ENCODE data around the gene LATS1.
"Not testable (repeated sequence)": the region's sequence is repeated elsewhere in the genome, so short reads cannot be mapped to it uniquely, and the experiment has no call there.

Gene LATS1

GRCh38 chr6:149717588-149718458, at the start of gene LATS1:
Gene LATS1, minus strand, starts transcription at chr6:149718101. Its CDS starts 15,975 bp downstream, at chr6:149702126.
- DNase-seq, result peak; percentile 70

GRCh38 chr6:149766156-149766769, 48.4 kb upstream of the LATS1 start:
- DNase-seq, result peak; percentile 56

DNA sequence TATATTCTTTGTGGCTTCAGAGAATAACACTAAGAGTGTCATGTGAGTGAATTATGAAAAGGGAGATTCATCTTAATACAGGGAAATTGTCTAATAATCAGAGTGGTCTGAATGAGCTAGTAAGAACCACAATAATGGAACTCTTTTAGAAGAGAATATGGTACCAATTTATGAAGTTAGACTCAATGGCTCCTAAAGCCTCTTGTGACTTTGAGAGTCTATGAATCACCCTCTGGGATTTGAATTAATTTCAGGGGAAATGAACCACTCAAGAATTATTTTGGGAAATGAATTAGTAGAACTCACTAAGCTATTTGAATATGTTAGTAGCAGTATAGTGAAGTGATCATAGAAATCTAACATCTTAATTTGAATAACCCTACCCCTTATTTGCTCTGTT, 46.0 kb upstream of the LATS1 start:
- DNase-seq, result no peak

- peak; percentile 95 for DNase-seq
Measured at GRCh38 chr6:149761438-149761837, 43.5 kb upstream of the LATS1 start.

DNA sequence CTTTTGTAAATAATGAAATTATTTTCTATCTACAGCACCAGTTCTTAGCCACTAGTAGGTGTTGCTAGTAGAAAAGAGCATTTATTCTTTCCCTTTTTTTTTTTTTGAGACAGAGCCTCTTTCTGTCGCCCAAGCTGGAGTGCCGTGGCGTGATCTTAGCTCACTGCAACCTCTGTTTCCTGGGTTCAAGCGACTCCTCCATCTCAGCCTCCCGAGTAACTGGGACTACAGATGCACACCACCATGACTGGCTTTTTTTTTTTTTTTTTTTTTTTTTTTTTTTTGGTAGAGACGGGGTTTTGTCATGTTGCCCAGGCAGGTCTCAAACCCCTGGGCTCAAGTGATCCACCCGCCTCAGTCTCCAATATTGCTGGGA, 38.3 kb upstream of the LATS1 start:
- no peak for DNase-seq

DNA sequence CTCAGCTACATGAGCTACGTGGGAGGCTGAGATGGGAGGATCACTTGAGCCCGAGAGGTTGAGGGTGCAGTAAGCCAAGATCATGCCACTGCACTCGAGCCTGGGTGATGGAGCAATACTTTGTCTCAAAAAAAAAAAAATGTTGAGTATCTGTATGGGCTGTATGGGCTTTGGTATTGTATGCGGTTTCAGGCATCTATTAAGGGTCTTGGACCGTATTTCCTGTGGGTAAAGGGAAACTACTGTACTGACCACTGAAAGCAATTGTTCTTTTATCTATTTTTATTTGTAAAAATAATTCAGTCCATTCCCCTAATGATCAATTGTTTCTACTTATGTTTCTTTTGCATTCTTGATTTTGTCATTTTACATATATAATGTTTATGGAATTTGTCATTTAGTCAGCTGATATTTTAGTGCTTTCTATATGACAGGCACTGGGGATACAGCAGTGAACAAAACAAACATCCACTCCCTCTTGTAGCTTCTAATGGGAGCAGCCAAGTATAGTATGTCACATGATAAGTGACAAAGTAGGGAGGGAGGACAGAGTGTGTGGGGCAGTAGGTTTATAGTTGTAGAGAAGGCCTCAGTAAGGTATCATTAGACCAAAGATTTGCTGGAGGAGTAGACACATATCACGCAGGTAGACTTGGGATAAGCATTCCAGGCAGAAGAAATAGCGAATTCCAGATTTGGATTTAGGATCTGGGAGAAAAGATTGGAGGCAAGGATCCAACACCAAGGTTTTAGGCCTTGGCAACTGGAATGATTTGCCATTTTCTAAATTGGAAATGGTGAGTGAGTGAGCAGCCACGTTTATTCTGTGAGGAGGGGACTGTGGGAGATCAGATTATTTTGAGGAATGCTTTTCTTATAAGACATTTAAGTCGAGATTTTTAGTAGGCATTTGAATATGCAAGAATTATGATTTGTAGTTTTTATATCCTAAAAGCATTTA, 37.7 kb upstream of the LATS1 start:
- no peak for DNase-seq

GRCh38 chr6:149754548-149754947, 36.6 kb upstream of the LATS1 start:
- DNase-seq, result no peak

GRCh38 chr6:149753374-149753637, 35.4 kb upstream of the LATS1 start:
- DNase-seq, result not testable (repeated sequence)

GRCh38 chr6:149752600-149753373, 34.9 kb upstream of the LATS1 start:
- DNase-seq, result peak; percentile 69

GRCh38 chr6:149751920-149752319, 34.0 kb upstream of the LATS1 start:
- not testable (repeated sequence) for DNase-seq

GRCh38 chr6:149751239-149751638, 33.3 kb upstream of the LATS1 start:
- DNase-seq, result no peak

GRCh38 chr6:149750136-149750609, 32.3 kb upstream of the LATS1 start:
- no peak for DNase-seq

DNA sequence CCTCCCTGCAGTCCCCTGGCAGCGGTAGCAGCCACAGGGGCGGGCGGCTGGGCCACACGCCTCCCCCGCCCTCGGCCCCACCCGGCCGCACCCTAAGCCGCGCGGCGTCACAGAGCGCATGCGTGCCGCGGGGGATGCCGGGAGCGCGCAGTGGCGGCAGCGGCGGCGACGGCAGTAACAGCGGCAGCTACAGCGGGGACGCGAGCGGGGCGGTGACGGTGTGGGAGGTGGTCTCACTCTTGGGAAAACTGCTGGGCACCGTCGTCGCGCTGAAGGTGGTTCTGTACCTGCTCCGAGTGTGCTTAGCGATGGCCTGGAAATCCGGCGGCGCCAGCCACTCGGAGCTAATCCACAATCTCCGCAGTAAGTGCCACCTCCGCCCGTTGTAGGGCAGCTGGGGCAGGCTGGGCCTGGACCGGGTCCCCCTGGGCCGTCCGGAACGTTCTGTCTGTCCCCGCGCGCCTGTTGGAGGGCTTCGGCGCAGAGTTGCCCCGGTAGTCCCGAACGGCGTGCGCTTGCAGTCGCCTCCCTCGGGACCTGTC, 31.8 kb upstream of the LATS1 start, which contains the start of gene PCMT1:
PCMT1 (plus strand) TSS at position 148 of the 542 bp plus-strand sequence; CDS start at position 309, 161 bp downstream.
- peak; percentile 89 for DNase-seq

DNA sequence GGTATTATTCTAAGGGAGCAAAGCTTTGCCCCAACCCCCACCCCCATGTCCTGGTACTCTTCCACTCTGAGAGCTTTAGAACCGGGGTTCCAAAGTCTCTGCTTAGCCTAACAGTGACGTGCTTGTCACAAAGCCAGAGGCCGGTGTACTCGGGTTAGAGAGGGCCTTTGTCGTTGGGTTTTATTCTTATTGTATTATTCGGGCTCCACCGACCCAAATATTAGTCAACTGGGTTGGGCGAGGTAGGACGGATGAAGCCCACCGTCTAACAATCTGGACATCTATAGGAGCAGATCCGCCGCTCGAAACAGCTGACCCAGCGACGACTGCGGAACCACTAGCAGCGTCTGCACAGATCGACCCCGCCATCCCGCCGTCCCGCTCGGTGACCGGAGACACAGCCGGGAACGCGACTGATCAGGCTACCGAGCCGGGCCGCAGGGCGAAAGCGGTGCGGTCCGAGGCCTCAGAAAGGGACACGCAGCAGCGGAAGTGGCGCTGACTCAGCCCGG, 31.2 kb upstream of the LATS1 start:
- DNase-seq, result not testable (repeated sequence)

DNA sequence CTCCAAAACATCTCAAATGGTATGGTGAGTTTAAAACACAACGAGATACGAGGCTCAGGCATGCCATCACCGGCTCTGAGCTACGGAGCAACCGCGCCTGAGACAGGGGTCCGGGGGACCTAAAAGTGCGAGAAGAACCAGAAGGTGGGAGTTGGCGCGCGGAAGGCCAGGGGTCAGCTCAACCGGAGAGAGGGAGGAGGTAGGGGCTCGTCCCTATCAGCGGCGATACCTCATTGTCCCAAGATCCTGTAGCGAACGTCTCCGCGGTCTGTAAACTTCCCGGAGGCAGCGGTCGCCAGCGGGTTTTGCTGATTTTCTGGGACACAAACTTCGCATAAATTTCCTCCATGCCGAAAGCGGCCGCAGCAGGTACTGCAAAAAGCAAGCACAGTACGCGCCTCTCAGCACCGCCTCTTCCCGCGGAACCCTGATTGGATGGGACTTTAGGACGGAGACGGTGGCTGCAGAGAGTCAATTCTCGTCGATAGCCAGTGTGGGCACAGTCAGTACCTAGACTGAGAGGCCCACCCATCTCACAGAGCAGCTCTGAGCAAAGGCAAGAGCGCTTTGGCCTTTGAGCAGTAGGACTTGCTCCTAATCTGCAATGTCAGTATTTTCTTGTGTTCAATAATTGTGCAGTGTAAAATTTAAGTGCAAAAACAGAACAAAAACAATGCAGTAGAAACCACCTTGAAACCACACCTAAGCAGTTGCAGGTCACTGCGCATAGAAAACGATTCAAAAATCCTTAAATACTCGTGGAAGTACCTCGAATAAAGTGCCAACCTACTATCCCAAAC, 28.4 kb upstream of the LATS1 start, which contains the start of gene NUP43:
NUP43 (minus strand) TSS at position 383 of the 800 bp plus-strand sequence; CDS start at position 349, 34 bp downstream.
- peak; percentile 91 for DNase-seq

- DNase-seq, result not testable (repeated sequence)
Measured at GRCh38 chr6:149745252-149745651, 27.4 kb upstream of the LATS1 start.

- DNase-seq, result no peak
Measured at GRCh38 chr6:149734915-149735314, 17.0 kb upstream of the LATS1 start.

- DNase-seq, result no peak
Measured at GRCh38 chr6:149733089-149733720, 15.3 kb upstream of the LATS1 start.

- DNase-seq, result peak; percentile 88
Measured at GRCh38 chr6:149729824-149730223, 11.9 kb upstream of the LATS1 start.

Data from MV-4-11 (cell line).